SIG-M5 treated with dmso at 0.1 percent for 504 hours (cell line): ENCODE results near the gene PUM1.

Source experiments
- DNase-seq: peaks from one replicate; lab custom pipeline; 2025; ENCODE audit not compliant: unreplicated experiment; lab: John Stamatoyannopoulos, UW

Gene PUM1

DNA sequence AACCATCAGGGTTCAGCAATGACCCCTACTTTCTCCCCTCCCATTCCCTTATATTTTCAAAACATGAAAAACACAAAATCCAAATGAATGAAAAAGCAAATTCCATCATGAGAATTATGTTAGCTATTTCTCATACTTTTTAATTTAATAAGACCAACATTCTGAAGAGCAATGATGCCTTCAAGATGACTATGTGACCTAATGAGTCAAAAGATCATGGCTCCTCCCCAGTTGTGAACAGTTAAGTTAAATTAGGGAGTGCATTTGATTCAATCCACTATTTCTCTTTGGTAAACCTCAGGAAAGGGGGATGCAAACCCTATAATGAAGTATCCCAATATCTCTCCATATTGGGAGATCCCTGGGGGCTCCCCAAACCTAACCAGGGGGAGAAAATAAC lies 36.5 kb downstream of the PUM1 start:
- no peak for DNase-seq

DNA sequence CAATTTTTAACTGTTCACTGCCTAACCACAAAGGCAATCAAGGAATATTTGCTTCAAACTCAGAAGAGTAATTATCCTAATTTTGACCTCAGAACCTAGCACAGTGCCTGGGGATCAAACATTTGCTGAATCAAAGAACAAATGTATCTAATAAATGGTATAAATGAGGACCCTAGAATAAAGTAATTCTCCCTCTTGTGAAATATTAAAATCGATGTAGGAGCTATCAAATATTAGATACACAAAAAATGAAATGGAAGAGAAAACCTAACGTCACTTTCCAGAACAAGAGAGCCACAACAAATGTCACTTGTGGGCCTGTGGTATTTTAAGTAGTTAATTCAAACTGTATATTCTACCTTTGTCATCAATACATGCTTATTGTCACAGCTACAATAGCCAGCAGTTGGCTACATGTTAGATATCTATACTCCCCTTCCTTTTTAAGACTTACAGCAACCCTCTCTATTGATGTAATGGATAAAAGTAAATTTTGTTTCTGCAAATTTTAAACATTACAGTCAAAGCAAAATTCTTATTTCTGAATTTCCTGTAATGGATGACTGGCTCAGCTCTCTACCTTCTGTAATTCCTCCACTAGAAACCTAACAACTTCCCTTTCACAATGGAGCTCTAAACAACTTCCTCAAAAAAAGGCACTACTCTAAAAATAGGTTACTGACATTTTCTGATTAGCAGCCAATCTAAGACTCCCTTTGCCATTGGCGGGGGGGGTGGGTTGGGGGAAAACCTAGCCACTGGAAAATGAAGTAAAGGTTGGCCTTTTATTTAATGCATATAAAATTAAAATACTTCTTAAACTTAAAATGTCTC lies 37.6 kb downstream of the PUM1 start:
- peak; percentile 95 for DNase-seq

DNA sequence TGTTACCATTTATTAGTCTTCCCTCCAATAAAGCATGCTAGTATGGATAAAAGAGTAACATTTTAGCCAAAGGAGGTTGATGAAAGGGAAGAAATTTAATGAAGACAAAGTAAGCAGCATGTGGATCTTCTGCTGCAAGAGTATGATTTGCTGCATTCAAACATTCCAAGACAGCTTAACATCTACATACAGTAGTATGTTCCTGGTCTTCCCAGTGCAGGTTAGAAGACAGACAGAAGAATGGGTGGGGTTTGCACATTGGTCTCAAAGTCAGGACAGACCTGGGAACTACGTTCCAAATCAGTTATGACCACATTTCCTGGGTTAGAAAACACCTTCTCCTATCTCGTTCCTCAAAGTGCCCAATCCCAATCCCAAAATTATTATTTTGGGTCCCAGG lies 43.3 kb downstream of the PUM1 start:
- DNase-seq = no peak

DNA sequence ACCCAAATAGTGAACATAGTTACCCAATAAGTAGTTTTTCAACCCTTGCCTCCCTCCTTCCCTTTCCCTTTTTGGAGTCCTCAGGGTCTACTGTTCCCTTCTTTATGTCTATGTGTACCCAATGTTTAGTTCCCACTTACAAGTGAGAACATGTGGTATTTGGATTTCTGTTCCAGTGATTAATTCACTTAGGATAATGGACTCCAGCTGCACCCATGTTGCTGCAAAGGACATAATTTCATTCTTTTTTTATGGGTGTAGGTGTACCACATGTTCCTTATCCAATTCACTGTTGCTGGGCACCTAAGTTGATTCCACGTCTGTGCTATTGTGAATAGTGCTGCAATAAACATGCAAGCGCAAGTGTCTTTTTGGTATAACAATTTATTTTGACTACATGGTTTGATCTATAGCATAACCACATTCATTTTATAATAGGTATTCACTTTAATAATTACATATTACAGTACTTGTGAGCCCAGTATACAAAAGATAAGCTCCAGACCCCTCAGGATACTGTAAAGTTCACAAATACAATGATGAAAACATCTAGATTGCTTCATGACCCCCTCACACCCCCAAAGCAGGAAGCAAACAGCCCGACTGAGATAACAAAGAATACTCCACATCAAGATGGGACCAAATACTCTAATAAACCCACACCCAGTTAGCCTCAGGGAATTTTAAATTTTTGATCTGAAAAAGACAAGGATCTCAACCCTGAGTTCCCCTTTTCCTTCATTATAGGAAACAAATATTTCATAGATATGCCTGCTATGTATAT lies 45.3 kb downstream of the PUM1 start:
- DNase-seq = no peak

DNA sequence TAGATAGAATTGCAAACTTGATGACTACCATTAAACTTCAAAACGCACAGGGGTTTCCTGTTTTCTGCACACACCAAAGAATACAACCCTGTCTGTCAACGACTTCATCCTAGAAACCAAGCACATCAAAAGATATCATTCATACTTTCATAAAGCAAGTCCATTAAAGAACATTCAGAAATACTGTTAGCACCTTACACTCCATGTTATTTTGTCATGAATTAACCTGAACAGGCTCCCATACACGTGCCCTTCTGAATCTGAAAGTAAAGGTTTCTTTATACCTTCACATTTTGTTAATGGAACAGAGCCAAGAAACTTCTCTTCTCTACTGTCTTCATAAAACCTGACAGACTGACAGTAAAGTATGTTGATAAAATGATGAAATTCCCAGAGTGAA lies 46.1 kb downstream of the PUM1 start:
- no peak for DNase-seq

DNA sequence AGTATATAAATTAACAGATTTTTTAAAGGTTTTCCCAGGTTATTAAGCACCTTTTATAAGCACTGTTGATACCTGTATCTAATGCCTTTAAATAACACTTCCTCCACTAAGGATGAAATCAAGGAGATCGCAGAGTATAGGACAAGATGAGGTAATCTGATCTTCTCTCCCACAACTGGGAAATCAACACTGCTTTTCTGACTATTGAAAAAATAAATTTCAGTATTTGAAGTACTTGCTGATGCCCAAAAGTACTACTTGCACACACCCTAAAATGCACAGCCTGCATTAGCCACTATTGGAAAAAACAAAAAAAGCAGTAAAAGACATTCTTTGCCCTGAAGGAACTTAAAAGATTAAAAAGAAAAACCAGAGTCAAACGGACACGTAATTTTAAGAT lies 48.6 kb downstream of the PUM1 start:
- DNase-seq = no peak

- peak; percentile 16 for DNase-seq
These were observed 52.2 kb downstream of the PUM1 start for GRCh38 chr1:31013187-31013864.

DNA sequence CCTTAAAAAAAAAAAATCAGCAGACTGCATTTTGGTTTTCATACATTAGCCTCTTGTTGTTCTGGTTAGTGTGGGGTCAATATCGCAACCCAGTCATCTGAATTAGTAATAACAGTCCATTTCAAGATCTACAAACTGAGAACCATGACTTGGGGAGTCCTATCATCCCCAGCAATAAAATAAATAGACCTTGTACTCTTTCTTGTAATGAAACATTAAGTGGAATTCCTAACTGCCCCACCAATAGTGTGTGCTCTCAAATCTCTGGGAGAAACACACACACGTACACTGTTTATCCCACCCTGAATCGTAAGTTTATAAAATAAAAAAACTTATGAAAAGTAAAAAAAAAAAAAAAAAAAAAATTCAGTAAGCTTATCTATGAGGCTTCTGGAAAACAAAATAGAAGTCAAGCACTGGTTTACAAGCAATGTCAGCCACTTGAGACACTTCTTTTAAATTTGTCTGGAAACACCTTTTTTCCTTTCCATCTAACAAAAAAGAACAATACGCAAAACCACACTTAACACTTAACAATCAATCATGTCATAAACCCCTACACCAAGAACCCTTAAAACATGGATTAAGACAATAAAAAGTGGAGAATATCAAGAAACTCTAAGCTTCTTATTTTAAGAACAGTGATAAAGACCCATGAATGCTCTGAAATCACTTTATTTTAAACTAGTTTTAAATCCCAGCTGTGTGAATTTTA lies 53.1 kb downstream of the PUM1 start:
- no peak for DNase-seq

DNA sequence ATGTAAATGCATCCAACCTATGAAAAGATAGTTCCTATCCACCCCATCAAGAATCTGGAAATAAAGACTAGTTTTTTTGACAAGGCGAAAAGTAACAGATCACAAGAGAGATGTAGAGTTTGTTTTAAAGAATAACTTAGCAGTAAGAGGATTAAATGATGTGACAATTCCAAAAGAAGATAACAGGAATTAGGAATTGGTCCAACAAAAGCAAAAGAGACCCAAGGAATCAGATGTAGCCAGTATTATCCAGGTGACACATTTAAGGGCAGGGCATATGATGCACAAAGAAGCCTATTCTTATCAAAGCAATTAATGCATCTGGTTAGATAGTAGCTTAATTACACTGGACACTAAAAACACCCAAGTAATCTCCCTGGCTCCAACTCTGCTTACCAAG lies 53.8 kb downstream of the PUM1 start:
- DNase-seq = no peak

GRCh38 chr1:31010086-31010989 lies 55.2 kb downstream of the PUM1 start:
- DNase-seq = no peak

GRCh38 chr1:31007462-31007991 lies 58.0 kb downstream of the PUM1 start:
- no peak for DNase-seq

DNA sequence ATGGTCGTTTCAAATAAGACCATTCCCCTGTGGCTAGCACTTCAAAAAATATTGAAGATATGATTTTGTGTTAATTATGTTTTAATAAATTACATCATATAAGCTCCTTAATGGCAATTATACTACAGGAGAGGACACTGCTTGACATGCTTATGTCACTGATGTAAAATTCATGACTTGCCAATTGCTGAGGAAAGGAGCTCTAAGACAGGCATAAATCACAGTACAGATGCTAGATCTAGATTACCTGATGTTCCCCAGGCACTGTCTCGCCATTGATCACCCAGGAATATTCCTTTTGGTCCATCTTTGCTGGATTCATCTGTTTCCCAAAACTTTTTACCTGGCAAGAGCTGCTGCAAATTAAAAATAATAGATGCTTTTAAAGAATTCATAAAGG lies 58.8 kb downstream of the PUM1 start:
- DNase-seq = no peak

- DNase-seq = no peak
These were observed 59.8 kb downstream of the PUM1 start for GRCh38 chr1:31005617-31006166.

DNA sequence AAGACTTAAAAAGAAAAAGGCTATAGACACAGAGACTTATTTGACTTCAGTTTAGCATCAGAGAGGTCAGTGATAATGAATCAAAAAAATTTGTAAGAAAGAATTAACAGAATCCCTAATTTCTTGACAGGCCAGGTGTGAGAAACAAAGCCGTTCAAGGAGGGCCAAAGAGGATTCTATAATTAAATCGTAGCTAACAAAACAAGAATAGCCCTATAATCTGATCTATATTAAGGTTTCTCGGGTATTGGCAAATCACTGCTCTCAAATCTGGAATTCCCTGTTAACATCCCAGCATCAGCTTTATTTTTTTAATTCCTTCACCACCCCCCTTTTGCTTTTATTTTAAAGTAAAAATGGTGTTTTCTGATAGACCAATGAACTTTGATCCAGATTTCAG lies 60.3 kb downstream of the PUM1 start:
- DNase-seq = no peak

GRCh38 chr1:31004231-31004621 lies 61.3 kb downstream of the PUM1 start:
- no peak for DNase-seq

DNA sequence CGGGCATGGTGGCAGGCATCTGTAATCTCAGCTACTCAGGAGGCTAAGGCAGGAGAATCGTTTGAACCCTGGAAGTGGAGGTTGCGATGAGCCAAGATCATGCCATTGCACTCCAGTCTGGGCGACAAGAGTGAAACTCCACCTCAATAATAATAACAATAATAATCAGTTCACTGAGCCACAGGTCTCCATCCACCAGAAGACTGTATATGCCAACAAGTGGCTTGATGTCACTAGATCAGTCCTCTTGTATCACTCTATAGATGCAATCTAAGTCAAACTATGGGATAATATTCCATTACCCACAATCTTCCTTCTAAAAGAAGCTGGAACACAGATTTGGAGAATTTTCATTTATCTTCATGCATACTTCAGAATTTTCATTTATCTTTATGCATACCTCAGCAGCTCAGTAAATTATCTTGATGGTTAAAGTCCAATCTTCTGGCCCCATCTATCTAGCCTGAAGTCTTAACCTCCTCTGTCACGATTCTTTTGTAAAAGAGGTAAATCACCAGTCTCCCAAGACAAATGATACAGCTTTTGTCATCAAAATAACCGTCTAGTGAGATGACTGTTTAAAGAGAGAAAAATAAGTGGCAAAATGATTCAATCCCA lies 61.8 kb downstream of the PUM1 start:
- DNase-seq = no peak

GRCh38 chr1:31000301-31000700 lies 65.2 kb downstream of the PUM1 start:
- no peak for DNase-seq

DNA sequence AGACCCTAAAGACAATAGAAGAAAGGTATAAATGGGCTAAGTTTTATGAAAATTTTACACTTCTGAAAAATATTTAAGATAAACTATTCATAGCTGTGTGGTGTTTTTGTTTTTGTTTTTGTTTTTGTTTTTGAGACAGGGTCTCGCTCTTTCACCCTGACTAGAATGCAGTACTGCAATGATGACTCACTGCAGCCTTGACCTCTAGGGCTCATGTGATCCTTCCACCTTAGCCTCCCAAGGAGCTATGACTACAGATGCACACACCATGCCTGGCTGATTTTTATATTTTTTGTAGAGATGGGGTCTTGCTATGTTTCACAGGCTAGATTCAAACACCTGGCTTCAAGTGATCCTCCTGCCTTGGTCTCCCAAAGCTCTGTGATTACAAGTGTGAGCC lies 66.6 kb downstream of the PUM1 start:
- no peak for DNase-seq

- DNase-seq = no peak
These were observed 67.3 kb downstream of the PUM1 start for GRCh38 chr1:30998171-30998570.
